GM19238 (cell line): ENCODE data around the gene TNFRSF8.
A peak's percentile ranks its signal among the peaks of the same experiment; 100 is the strongest.
"Not testable (repeated sequence)": the region's sequence is repeated elsewhere in the genome, so short reads cannot be mapped to it uniquely, and the experiment has no call there.

ENCODE experiments used
- DNase-seq: peaks from one replicate; pipeline ENCODE4 v3.0.0; 2011; ENCODE audit warnings: low spot score; ENCODE audit not compliant: insufficient read length

The TNFRSF8 gene

GRCh38 chr1:12038356-12039163, 24.5 kb upstream of the TNFRSF8 start:
- DNase-seq: no peak

GRCh38 chr1:12039164-12039525, 24.0 kb upstream of the TNFRSF8 start:
- DNase-seq: no peak

GRCh38 chr1:12039824-12040456, 23.2 kb upstream of the TNFRSF8 start:
- not testable (repeated sequence) for DNase-seq

GRCh38 chr1:12040457-12041051, 22.5 kb upstream of the TNFRSF8 start:
- peak; percentile 64 for DNase-seq

GRCh38 chr1:12044187-12044877, 18.8 kb upstream of the TNFRSF8 start:
- not testable (repeated sequence) for DNase-seq

- DNase-seq: no peak
Observed at GRCh38 chr1:12046749-12047119, 16.4 kb upstream of the TNFRSF8 start.

GRCh38 chr1:12047120-12047876, 15.8 kb upstream of the TNFRSF8 start:
- peak; percentile 61 for DNase-seq

GRCh38 chr1:12048372-12048771, 14.7 kb upstream of the TNFRSF8 start:
- DNase-seq: no peak

- DNase-seq: no peak
Observed at GRCh38 chr1:12049616-12050015, 13.5 kb upstream of the TNFRSF8 start.

GRCh38 chr1:12051361-12051760, 11.7 kb upstream of the TNFRSF8 start:
- no peak for DNase-seq

GRCh38 chr1:12052008-12052573, 11.0 kb upstream of the TNFRSF8 start:
- DNase-seq: peak; percentile 65

GRCh38 chr1:12052997-12053686, 10.0 kb upstream of the TNFRSF8 start:
- no peak for DNase-seq

GRCh38 chr1:12053752-12054548, 9.2 kb upstream of the TNFRSF8 start:
- no peak for DNase-seq

- no peak for DNase-seq
Observed at GRCh38 chr1:12055259-12055658, 7.8 kb upstream of the TNFRSF8 start.

- no peak for DNase-seq
Observed at GRCh38 chr1:12056331-12056841, 6.7 kb upstream of the TNFRSF8 start.

- DNase-seq: no peak
Observed at GRCh38 chr1:12057382-12057781, 5.7 kb upstream of the TNFRSF8 start.

GRCh38 chr1:12057940-12058687, 5.0 kb upstream of the TNFRSF8 start:
- no peak for DNase-seq

- DNase-seq: no peak
Observed at GRCh38 chr1:12059226-12059625, 3.9 kb upstream of the TNFRSF8 start.
